Neuron (in vitro differentiated cells): ENCODE results near the gene POLR2J2.
"Not testable (repeated sequence)": the region's sequence is repeated elsewhere in the genome, so short reads cannot be mapped to it uniquely, and the experiment has no call there.

Experiments used
- H2AFZ ChIP-seq: one replicate; pipeline ENCODE4 v1.6.1; 2013; ENCODE audit warnings: low read depth, mild to moderate bottlenecking, inconsistent platforms, low read length, moderate library complexity
- H3K27me3 ChIP-seq: one replicate; pipeline ENCODE4 v1.6.1; 2013; ENCODE audit warnings: low read length; ENCODE audit not compliant: insufficient read depth
- H3K36me3 ChIP-seq: one replicate; pipeline ENCODE4 v1.6.1; 2013; ENCODE audit warnings: low read length; ENCODE audit not compliant: insufficient read depth
- H3K4me1 ChIP-seq: one replicate; pipeline ENCODE4 v1.6.1; 2013; ENCODE audit warnings: low read length; ENCODE audit not compliant: insufficient read depth
- H3K4me3 ChIP-seq: 2 replicates; pipeline ENCODE4 v1.5.1; 2013; ENCODE audit warnings: mild to moderate bottlenecking, low read length, moderate library complexity
- H3K9me3 ChIP-seq: one replicate; pipeline ENCODE4 v1.6.1; 2013; ENCODE audit warnings: low read length

Gene POLR2J2

GRCh38 chr7:102671166-102671955 lies at the start of gene POLR2J2:
Gene POLR2J2, minus strand, starts transcription at chr7:102671663. Its CDS starts 62 bp downstream, at chr7:102671601.
- peak within 1 kb of the TSS; percentile 51 for H3K4me3 ChIP-seq

GRCh38 chr7:102718491-102718890 lies 47.0 kb upstream of the POLR2J2 start:
- H3K36me3 ChIP-seq, H3K4me1 ChIP-seq, H3K27me3 ChIP-seq, H3K4me3 ChIP-seq, H2AFZ ChIP-seq, H3K9me3 ChIP-seq: not testable (repeated sequence)

More at GRCh38 chr7:102671166-102671955, at the start of gene POLR2J2:
- not testable (repeated sequence) for H3K4me1 ChIP-seq, H3K27me3 ChIP-seq, H3K9me3 ChIP-seq, H2AFZ ChIP-seq, H3K36me3 ChIP-seq

- H3K27me3 ChIP-seq, H2AFZ ChIP-seq, H3K4me1 ChIP-seq, H3K36me3 ChIP-seq, H3K4me3 ChIP-seq, H3K9me3 ChIP-seq: not testable (repeated sequence)
Observed at GRCh38 chr7:102715718-102716117, 44.3 kb upstream of the POLR2J2 start.

GRCh38 chr7:102714774-102715522 lies 43.5 kb upstream of the POLR2J2 start:
- not testable (repeated sequence) for H3K4me3 ChIP-seq, H3K4me1 ChIP-seq, H3K36me3 ChIP-seq, H2AFZ ChIP-seq, H3K27me3 ChIP-seq, H3K9me3 ChIP-seq

- H3K4me1 ChIP-seq, H3K36me3 ChIP-seq, H3K27me3 ChIP-seq, H3K9me3 ChIP-seq, H3K4me3 ChIP-seq, H2AFZ ChIP-seq: not testable (repeated sequence)
Observed at GRCh38 chr7:102713691-102714080, 42.2 kb upstream of the POLR2J2 start.

- H2AFZ ChIP-seq, H3K36me3 ChIP-seq, H3K27me3 ChIP-seq, H3K4me1 ChIP-seq, H3K4me3 ChIP-seq, H3K9me3 ChIP-seq: not testable (repeated sequence)
Observed at GRCh38 chr7:102713011-102713690, 41.7 kb upstream of the POLR2J2 start.

- H3K9me3 ChIP-seq, H3K36me3 ChIP-seq, H3K27me3 ChIP-seq, H2AFZ ChIP-seq, H3K4me3 ChIP-seq, H3K4me1 ChIP-seq: not testable (repeated sequence)
Observed at GRCh38 chr7:102698962-102699750, 27.7 kb upstream of the POLR2J2 start.

- H3K4me1 ChIP-seq, H3K4me3 ChIP-seq, H3K36me3 ChIP-seq, H3K27me3 ChIP-seq, H3K9me3 ChIP-seq, H2AFZ ChIP-seq: not testable (repeated sequence)
Observed at GRCh38 chr7:102697642-102698512, 26.4 kb upstream of the POLR2J2 start.

- H3K36me3 ChIP-seq, H3K27me3 ChIP-seq, H3K4me3 ChIP-seq, H3K9me3 ChIP-seq, H3K4me1 ChIP-seq, H2AFZ ChIP-seq: not testable (repeated sequence)
Observed at GRCh38 chr7:102696009-102696408, 24.5 kb upstream of the POLR2J2 start.

GRCh38 chr7:102695033-102695552 lies 23.6 kb upstream of the POLR2J2 start:
- H3K4me3 ChIP-seq, H2AFZ ChIP-seq, H3K36me3 ChIP-seq, H3K4me1 ChIP-seq, H3K27me3 ChIP-seq, H3K9me3 ChIP-seq: not testable (repeated sequence)

GRCh38 chr7:102694008-102694407 lies 22.5 kb upstream of the POLR2J2 start:
- H3K27me3 ChIP-seq, H3K9me3 ChIP-seq, H3K4me3 ChIP-seq, H3K4me1 ChIP-seq, H2AFZ ChIP-seq, H3K36me3 ChIP-seq: not testable (repeated sequence)

GRCh38 chr7:102690602-102691001 lies 19.1 kb upstream of the POLR2J2 start:
- H3K9me3 ChIP-seq, H3K36me3 ChIP-seq, H3K4me3 ChIP-seq, H2AFZ ChIP-seq, H3K27me3 ChIP-seq, H3K4me1 ChIP-seq: not testable (repeated sequence)
